AG20443 (cell line): ENCODE measurements around the gene SPINK1.
"Not testable (repeated sequence)": the region's sequence is repeated elsewhere in the genome, so short reads cannot be mapped to it uniquely, and the experiment has no call there.

Experiments used
- DNase-seq: peaks from one replicate; pipeline ENCODE4 v3.0.0; 2012; ENCODE audit warnings: low spot score, mixed read lengths

The SPINK1 gene

GRCh38 chr5:147854894-147855773 is 23.7 kb upstream of the SPINK1 start:
- DNase-seq, result no peak

- no peak for DNase-seq
Observed at GRCh38 chr5:147854331-147854730, 22.9 kb upstream of the SPINK1 start.

GRCh38 chr5:147853372-147853987 is 22.0 kb upstream of the SPINK1 start:
- DNase-seq, result no peak

- no peak for DNase-seq
Observed at GRCh38 chr5:147852365-147852764, 20.9 kb upstream of the SPINK1 start.

GRCh38 chr5:147851578-147851977 is 20.1 kb upstream of the SPINK1 start:
- DNase-seq, result no peak

- DNase-seq, result no peak
Observed at GRCh38 chr5:147849226-147849625, 17.8 kb upstream of the SPINK1 start.

- DNase-seq, result no peak
Observed at GRCh38 chr5:147845618-147846017, 14.1 kb upstream of the SPINK1 start.

- no peak for DNase-seq
Observed at GRCh38 chr5:147844846-147845245, 13.4 kb upstream of the SPINK1 start.

- no peak for DNase-seq
Observed at GRCh38 chr5:147842869-147843268, 11.4 kb upstream of the SPINK1 start.

GRCh38 chr5:147836439-147836838 is 5.0 kb upstream of the SPINK1 start:
- no peak for DNase-seq

GRCh38 chr5:147835386-147835798 is 3.9 kb upstream of the SPINK1 start:
- no peak for DNase-seq

GRCh38 chr5:147832541-147832940 is 1.1 kb upstream of the SPINK1 start:
- no peak for DNase-seq

GRCh38 chr5:147830035-147830434 is 1.4 kb downstream of the SPINK1 start:
- no peak for DNase-seq

- DNase-seq, result not testable (repeated sequence)
Observed at GRCh38 chr5:147827017-147827416, 4.5 kb downstream of the SPINK1 start.

GRCh38 chr5:147826361-147826760 is 5.1 kb downstream of the SPINK1 start:
- DNase-seq, result no peak

GRCh38 chr5:147822686-147823491 is 8.6 kb downstream of the SPINK1 start:
- peak; percentile 59 for DNase-seq

- not testable (repeated sequence) for DNase-seq
Observed at GRCh38 chr5:147822222-147822621, 9.2 kb downstream of the SPINK1 start.

GRCh38 chr5:147821766-147822165 is 9.7 kb downstream of the SPINK1 start:
- no peak for DNase-seq

GRCh38 chr5:147819261-147819770 is 12.2 kb downstream of the SPINK1 start:
- DNase-seq, result no peak

GRCh38 chr5:147818290-147818689 is 13.2 kb downstream of the SPINK1 start:
- DNase-seq, result no peak

GRCh38 chr5:147813696-147814095 is 17.8 kb downstream of the SPINK1 start:
- DNase-seq, result no peak
